ENCODE measurements around the gene STK38L.

GRCh38 chr12:27272373-27273028 is 28.4 kb downstream of the STK38L start:
- TF ChIP-seq CTCF (IDR thresholded peaks at IDR 0.05) (no peak), POLR2A (IDR thresholded peaks at IDR 0.05; ENCODE audit: low read depth) (no peak), POLR2AphosphoS5 (IDR thresholded peaks at IDR 0.05) (peak; percentile 24 to 35), EP300 (IDR thresholded peaks at IDR 0.05) (no peak)

All from esophagus muscularis mucosa (tissue), 4 donors.